IMR-90 (cell line): Measurements from ENCODE around the gene ZNF700.
"Not testable (repeated sequence)": the region's sequence is repeated elsewhere in the genome, so short reads cannot be mapped to it uniquely, and the experiment has no call there.

Experiments
- CTCF ChIP-seq: conservative IDR thresholded peaks from 2 replicates; pipeline ENCODE4 v1.5.1; 2012; ENCODE audit warnings: mild to moderate bottlenecking, low read depth, low read length, improper control_type of control experiment
- FOS ChIP-seq: fragments of 150-350 bp; IDR thresholded peaks from 2 replicates; pipeline ENCODE4 v1.6.1; 2016; ENCODE audit warnings: low read depth, low read length
- MAZ ChIP-seq: IDR thresholded peaks from 2 replicates; pipeline ENCODE4 v1.6.1; 2012; ENCODE audit warnings: low read depth, mild to moderate bottlenecking, low read length, improper control_type of control experiment, moderate library complexity, borderline replicate concordance
- POLR2A ChIP-seq: IDR thresholded peaks from 2 replicates; pipeline ENCODE4 v1.6.1; 2012; ENCODE audit warnings: mild to moderate bottlenecking, low read depth, low read length
- USF2 ChIP-seq: fragments of 150-350 bp; IDR thresholded peaks from 2 replicates; pipeline ENCODE4 v1.6.1; 2017; ENCODE audit warnings: mild to moderate bottlenecking, antibody characterized with exemption, low read length, low read depth

- not testable (repeated sequence) for TF ChIP-seq USF2, POLR2A, MAZ, FOS, CTCF
These were observed 35.0 kb upstream of the ZNF700 start for GRCh38 chr19:11889901-11890300.
